DOHH2 (cell line): Measurements from ENCODE around the gene FOXP2.

Source experiments
- H3F3A ChIP-seq: fragments of 200-600 bp; sonication (generic), shearing (Covaris generic); 2 replicates; pipeline ENCODE4 v1.6.0; 2016; ENCODE audit warnings: antibody characterized with exemption, mild to moderate bottlenecking; ENCODE audit not compliant: control insufficient read depth, insufficient read depth
- H3K27ac ChIP-seq: fragments of 200-600 bp; sonication (generic); 2 replicates; pipeline ENCODE4 v1.5.1; 2014; ENCODE audit warnings: low read depth, mild to moderate bottlenecking, low read length, moderate library complexity
- H3K27me3 ChIP-seq: fragments of 200-600 bp; sonication (generic); 2 replicates; pipeline ENCODE4 v1.6.1; 2014; ENCODE audit warnings: mild to moderate bottlenecking, low read length, mixed read lengths; ENCODE audit not compliant: control insufficient read depth
- H3K36me3 ChIP-seq: fragments of 200-600 bp; sonication (generic); 2 replicates; pipeline ENCODE4 v1.6.1; 2014; ENCODE audit warnings: mild to moderate bottlenecking, low read length, moderate library complexity, mixed read lengths; ENCODE audit not compliant: control insufficient read depth
- H3K4me1 ChIP-seq: fragments of 200-600 bp; sonication (generic); 2 replicates; pipeline ENCODE4 v1.6.1; 2014; ENCODE audit warnings: mild to moderate bottlenecking, low read length, mixed read lengths; ENCODE audit not compliant: control insufficient read depth
- H3K4me2 ChIP-seq: fragments of 200-600 bp; sonication (generic); 2 replicates; pipeline ENCODE4 v1.6.0; 2014; ENCODE audit warnings: mild to moderate bottlenecking, low read length, moderate library complexity
- H3K4me3 ChIP-seq: fragments of 200-600 bp; sonication (generic); 2 replicates; pipeline ENCODE4 v1.5.1; 2014; ENCODE audit warnings: mild to moderate bottlenecking, low read length, mixed read lengths
- H3K79me2 ChIP-seq: fragments of 200-600 bp; sonication (generic); 2 replicates; pipeline ENCODE4 v1.6.1; 2014; ENCODE audit warnings: mild to moderate bottlenecking, low read length, mixed read lengths; ENCODE audit not compliant: control insufficient read depth
- H3K9me2 ChIP-seq: fragments of 200-600 bp; sonication (generic); replicated peaks from 2 replicates; pipeline ENCODE4 v1.6.1; 2014; ENCODE audit warnings: mild to moderate bottlenecking, low read length, mixed read lengths; ENCODE audit not compliant: control insufficient read depth
- H3K9me3 ChIP-seq: fragments of 200-600 bp; sonication (generic); 2 replicates; pipeline ENCODE4 v1.6.1; 2014; ENCODE audit warnings: antibody characterized with exemption, low read length, mixed read lengths; ENCODE audit not compliant: control insufficient read depth, insufficient read depth
- H4K20me1 ChIP-seq: fragments of 200-600 bp; sonication (generic); 2 replicates; pipeline ENCODE4 v1.6.0; 2014; ENCODE audit warnings: low read depth, mild to moderate bottlenecking, antibody characterized with exemption, low read length, moderate library complexity; ENCODE audit not compliant: control insufficient read depth, insufficient read depth
- CTCF ChIP-seq: fragments of 200-600 bp; sonication (generic); IDR thresholded peaks from one replicate; pipeline ENCODE4 v1.5.1; 2014; ENCODE audit warnings: antibody characterized with exemption, mild to moderate bottlenecking, low read depth, low read length; ENCODE audit not compliant: poor library complexity, severe bottlenecking
- EZH2phosphoT487 ChIP-seq: fragments of 200-600 bp; sonication (generic); IDR thresholded peaks from 2 replicates; pipeline ENCODE4 v1.6.1; 2017; ENCODE audit warnings: borderline replicate concordance, mild to moderate bottlenecking, antibody characterized with exemption, low read length, moderate library complexity, mixed read lengths

The FOXP2 gene

GRCh38 chr7:114472896-114473512 is 58.4 kb downstream of the FOXP2 start:
- Histone ChIP-seq H3K4me1 (no peaks in the 10 kb centered on the region), H3K79me2 (no peaks in the 10 kb centered on the region), H3K9me3 (no peaks in the 10 kb centered on the region), H3K27ac (no peak overlapping the region), H3K4me2 (no peak overlapping the region), H4K20me1 (no peaks in the 10 kb centered on the region), H3K36me3 (no peaks in the 10 kb centered on the region), H3K4me3 (no peak overlapping the region), H3K9me2 (no peaks in the 10 kb centered on the region), H3F3A (no peaks in the 10 kb centered on the region), H3K27me3 (no peaks in the 10 kb centered on the region)
- TF ChIP-seq CTCF: no peak
- TF ChIP-seq EZH2phosphoT487: no peak

GRCh38 chr7:114478384-114478783 is 63.8 kb downstream of the FOXP2 start:
- TF ChIP-seq CTCF (no peak), EZH2phosphoT487 (no peak)
- H3K4me3 ChIP-seq: no peak overlapping the region
- H3F3A ChIP-seq: no peaks in the 10 kb centered on the region
- H3K4me1 ChIP-seq: no peaks in the 10 kb centered on the region
- no peaks in the 10 kb centered on the region for H4K20me1 ChIP-seq
- no peaks in the 10 kb centered on the region for H3K36me3 ChIP-seq
- no peaks in the 10 kb centered on the region for H3K79me2 ChIP-seq
- no peak overlapping the region for H3K4me2 ChIP-seq
- H3K27ac ChIP-seq: no peak overlapping the region
- no peaks in the 10 kb centered on the region for H3K27me3 ChIP-seq
- no peaks in the 10 kb centered on the region for H3K9me3 ChIP-seq
- no peaks in the 10 kb centered on the region for H3K9me2 ChIP-seq

- Histone ChIP-seq H3K4me2 (no peak overlapping the region), H3K4me3 (no peak overlapping the region), H3K4me1 (no peaks in the 10 kb centered on the region), H3K27me3 (no peaks in the 10 kb centered on the region), H3K9me3 (peaks cover 4% of the 10 kb centered on the region; the same call in 1 of the 2 replicates), H3K36me3 (no peaks in the 10 kb centered on the region), H3K79me2 (no peaks in the 10 kb centered on the region), H4K20me1 (no peaks in the 10 kb centered on the region), H3F3A (no peaks in the 10 kb centered on the region), H3K9me2 (no peaks in the 10 kb centered on the region), H3K27ac (no peak overlapping the region)
- no peak for TF ChIP-seq EZH2phosphoT487
- no peak for TF ChIP-seq CTCF
These were observed 67.4 kb downstream of the FOXP2 start for GRCh38 chr7:114481999-114482398.
